Upper lobe of right lung (tissue), 1 donor: ENCODE measurements around the gene FECH. TPM values are rescaled to one million over a fixed set of nuclear protein-coding genes. Genes with fewer than 3 reads are reported as not detected.
"Not testable (repeated sequence)": the region's sequence is repeated elsewhere in the genome, so short reads cannot be mapped to it uniquely, and the experiment has no call there.

Source experiments
- ATAC-seq: fragments of 200-7000 bp; cut with Tn5 transposase; one replicate; pipeline ENCODE4 v1.9.1; 2020; ENCODE audit warnings: mild to moderate bottlenecking, moderate library complexity
- DNase-seq: peaks from one replicate; pipeline ENCODE4 v3.0.0-alpha.2; 2020
- H3K27ac ChIP-seq: fragments of 200-600 bp; one replicate; pipeline ENCODE4 v1.8.0; 2022
- H3K27me3 ChIP-seq: fragments of 200-600 bp; one replicate; pipeline ENCODE4 v1.8.0; 2022; ENCODE audit warnings: mild to moderate bottlenecking
- H3K36me3 ChIP-seq: fragments of 200-600 bp; one replicate; pipeline ENCODE4 v1.8.0; 2022
- H3K4me1 ChIP-seq: fragments of 200-600 bp; one replicate; pipeline ENCODE4 v1.8.0; 2022
- H3K4me3 ChIP-seq: fragments of 200-600 bp; one replicate; pipeline ENCODE4 v1.8.0; 2022; ENCODE audit warnings: mild to moderate bottlenecking
- H3K9me3 ChIP-seq: fragments of 200-600 bp; one replicate; pipeline ENCODE4 v1.8.0; 2022
- CTCF ChIP-seq: fragments of 200-600 bp; IDR thresholded peaks from one replicate; pipeline ENCODE4 v1.8.0; 2022; ENCODE audit warnings: antibody characterized with exemption
- intact Hi-C: fragments of 100-400 bp; cut with DNase I; formaldehyde crosslinking; loops from one replicate; pipeline ENCODE4 v1.11.0; 2022
- total RNA-seq: library from RNA; stranded (reverse); fragmentation: NEBNext Ultra II Directional; extraction: Animal tissue kit (Norgen Biotek cat#: 25700); gene quantifications from one replicate; pipeline ENCODE4 v1.2.1, GENCODE V29; 2021
- donor health status: DM: no; HTN: yes; CAD: no; lungs with severe emphysema.

Gene FECH
- total RNA-seq, 1 donor from 2014 or later: 20.0 TPM

GRCh38 chr18:57529151-57529550 is 57.4 kb downstream of the FECH start:
- Histone ChIP-seq H3K9me3 (no peaks in the 10 kb centered on the region), H3K27me3 (peaks cover 7% of the 10 kb centered on the region), H3K4me3 (no peak overlapping the region), H3K36me3 (no peaks in the 10 kb centered on the region), H3K4me1 (no peaks in the 10 kb centered on the region), H3K27ac (no peak overlapping the region)
- DNase-seq: no peak
- intact Hi-C loops: no loop called here
- no peak for ATAC-seq
- TF ChIP-seq CTCF: no peak

GRCh38 chr18:57527556-57528229 is 58.8 kb downstream of the FECH start:
- no peak for ATAC-seq
- no peak for DNase-seq

GRCh38 chr18:57523171-57523956 is 63.1 kb downstream of the FECH start:
- DNase-seq (no peak), ATAC-seq (peak; percentile 76)
- no peaks in the 10 kb centered on the region for H3K9me3 ChIP-seq
- H3K27ac ChIP-seq: no peak overlapping the region
- no peaks in the 10 kb centered on the region for H3K36me3 ChIP-seq
- H3K27me3 ChIP-seq: peaks cover 7% of the 10 kb centered on the region
- H3K4me1 ChIP-seq: no peaks in the 10 kb centered on the region
- intact Hi-C loops: no loop called here
- TF ChIP-seq CTCF: no peak
- no peak overlapping the region for H3K4me3 ChIP-seq

More at GRCh38 chr18:57527556-57528229, 58.8 kb downstream of the FECH start:
- Histone ChIP-seq H3K4me1 (no peaks in the 10 kb centered on the region), H3K9me3 (no peaks in the 10 kb centered on the region), H3K36me3 (no peaks in the 10 kb centered on the region), H3K4me3 (no peak overlapping the region), H3K27me3 (peaks cover 7% of the 10 kb centered on the region), H3K27ac (no peak overlapping the region)
- intact Hi-C loops: no loop called here
- no peak for TF ChIP-seq CTCF

GRCh38 chr18:57522348-57522747 is 64.2 kb downstream of the FECH start:
- intact Hi-C loops, H3K36me3 ChIP-seq, H3K4me1 ChIP-seq, H3K9me3 ChIP-seq, H3K4me3 ChIP-seq, DNase-seq, H3K27ac ChIP-seq, H3K27me3 ChIP-seq: not testable (repeated sequence)
- peak; percentile 51 for ATAC-seq

- ATAC-seq: no peak
- no peak overlapping the region for H3K27ac ChIP-seq
Measured at GRCh38 chr18:57519668-57520424, 66.7 kb downstream of the FECH start.

More at GRCh38 chr18:57519668-57520424, 66.7 kb downstream of the FECH start:
- no peaks in the 10 kb centered on the region for H3K9me3 ChIP-seq
- H3K27me3 ChIP-seq: peaks cover 8% of the 10 kb centered on the region
- no peak for TF ChIP-seq CTCF
- no peak for DNase-seq
- no peaks in the 10 kb centered on the region for H3K4me1 ChIP-seq
- intact Hi-C loops: no loop called here
- H3K36me3 ChIP-seq: no peaks in the 10 kb centered on the region
- H3K4me3 ChIP-seq: no peak overlapping the region
